ENCODE data around the gene RHOF. TPM values are rescaled to one million over a fixed set of nuclear protein-coding genes. Genes with fewer than 3 reads are reported as not detected.
"Not testable (repeated sequence)": the region's sequence is repeated elsewhere in the genome, so short reads cannot be mapped to it uniquely, and the experiment has no call there.

The RHOF gene
- total RNA-seq, 4 donors from 2014 or later: 3.2 to 20.4 (median 6.2) TPM

DNA sequence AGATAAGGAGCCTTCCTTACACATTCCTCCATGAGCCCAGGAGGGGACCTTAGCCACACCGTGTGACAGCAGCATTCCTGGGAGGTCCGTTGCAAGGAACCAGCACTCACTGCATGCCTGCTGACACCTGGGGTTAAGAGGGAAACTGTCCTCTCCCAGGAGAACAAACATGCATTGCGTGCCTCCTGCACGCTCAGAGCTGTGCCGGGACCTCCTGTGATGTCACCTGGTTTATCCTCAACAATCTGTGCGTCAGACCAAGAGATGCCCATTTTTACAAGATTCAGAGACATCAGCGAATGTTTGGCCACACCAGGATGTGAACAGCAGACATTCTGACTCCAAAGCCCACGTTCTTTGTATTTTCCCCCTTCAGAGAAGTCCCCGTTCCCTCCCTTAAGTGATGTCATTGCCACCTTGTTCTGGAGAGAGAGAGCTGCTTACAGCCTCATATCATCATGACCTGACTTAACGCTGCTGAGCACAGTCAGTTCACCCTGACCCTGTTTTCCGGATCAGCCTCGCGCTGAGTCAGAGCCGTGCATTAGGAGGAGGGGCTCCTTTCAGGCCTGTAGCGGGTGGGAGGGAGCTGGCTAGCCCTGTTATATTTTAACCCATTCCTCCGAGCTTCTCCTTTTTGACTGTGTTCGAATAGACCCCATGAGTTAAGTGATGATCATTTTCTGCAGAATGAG is 44.8 kb downstream of the RHOF start:
- H3K27me3 ChIP-seq: no peaks in the 10 kb centered on the region
- no peak overlapping the region for H3K4me3 ChIP-seq
- H3K9me3 ChIP-seq: no peaks in the 10 kb centered on the region
- intact Hi-C loops (cut with DNase I): no loop called here
- 42 to 54% methylated on average over 5 to 15 of the region's 17 CpGs for WGBS, 2 donors
- no peak for TF ChIP-seq POLR2A (IDR thresholded peaks at IDR 0.05)
- no peak for TF ChIP-seq CTCF (IDR thresholded peaks at IDR 0.05)
- H3K36me3 ChIP-seq: peaks cover 0 to 25% (median 0%) of the 10 kb centered on the region in 3 donors
- no peak for DNase-seq
- H3K4me1 ChIP-seq: no peaks in the 10 kb centered on the region
- H3K27ac ChIP-seq: peak overlapping the region in 1 of 4 donors; percentile 22

GRCh38 chr12:121748218-121748570 is 45.3 kb downstream of the RHOF start:
- H3K27me3 ChIP-seq: no peaks in the 10 kb centered on the region
- 66 to 72% methylated on average over 5 to 8 of the region's 13 CpGs for WGBS, 2 donors
- intact Hi-C loops (cut with DNase I): no loop called here
- no peaks in the 10 kb centered on the region for H3K9me3 ChIP-seq
- no peak for DNase-seq
- no peak overlapping the region for H3K4me3 ChIP-seq
- H3K27ac ChIP-seq: peak overlapping the region in 1 of 4 donors; percentile 22
- TF ChIP-seq POLR2A (IDR thresholded peaks at IDR 0.05): no peak
- no peak for TF ChIP-seq CTCF (IDR thresholded peaks at IDR 0.05)
- H3K36me3 ChIP-seq: peaks cover 0 to 23% (median 0%) of the 10 kb centered on the region in 3 donors
- no peaks in the 10 kb centered on the region for H3K4me1 ChIP-seq

DNA sequence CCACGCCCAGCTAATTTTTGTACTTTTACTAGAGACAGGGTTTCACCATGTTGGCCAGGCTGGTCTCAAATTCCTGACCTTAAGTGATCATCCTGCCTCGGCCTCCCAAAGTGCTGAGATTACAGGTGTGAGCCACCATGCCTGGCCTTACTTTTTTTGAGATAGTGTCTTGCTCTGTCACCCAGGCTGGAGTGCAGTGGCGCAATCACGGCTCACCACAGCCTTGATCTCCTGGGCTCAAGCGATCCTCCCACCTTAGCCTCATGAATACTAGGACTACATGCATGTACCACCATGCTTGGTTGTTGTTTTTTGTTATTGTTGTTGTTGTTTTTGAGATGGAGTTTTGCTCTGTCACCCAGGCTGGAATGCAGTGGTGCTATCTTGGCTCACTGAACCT is 47.9 kb downstream of the RHOF start:
- DNase-seq; H3K4me1 ChIP-seq; H3K4me3 ChIP-seq; intact Hi-C loops (cut with DNase I); H3K27me3 ChIP-seq; H3K27ac ChIP-seq; H3K9me3 ChIP-seq; H3K36me3 ChIP-seq: not testable (repeated sequence)
- 92 to 95% methylated on average over 5 of the region's 5 CpGs for WGBS, 2 donors

DNA sequence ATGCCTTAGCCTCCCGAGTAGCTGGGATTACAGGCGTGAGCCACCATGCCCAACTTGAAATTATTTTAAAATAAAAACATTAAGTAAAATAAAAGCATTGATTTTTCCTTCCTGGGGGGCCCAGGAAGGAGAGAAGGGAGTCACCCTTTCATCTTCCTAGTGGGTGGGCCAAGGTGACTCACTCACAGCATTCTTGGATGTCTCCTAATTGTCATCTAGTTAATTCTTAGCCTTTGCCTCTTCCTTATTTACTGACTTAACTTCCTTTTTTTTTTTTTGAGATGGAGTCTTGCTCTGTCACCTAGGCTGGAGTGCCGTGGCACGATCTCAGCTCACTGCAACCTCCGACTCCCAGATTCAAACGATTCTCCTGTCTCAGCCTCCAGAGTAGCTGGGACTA is 51.7 kb downstream of the RHOF start:
- Histone ChIP-seq H3K4me1 (no peaks in the 10 kb centered on the region), H3K4me3 (no peak overlapping the region), H3K27ac (no peak overlapping the region), H3K9me3 (no peaks in the 10 kb centered on the region), H3K36me3 (no peaks in the 10 kb centered on the region), H3K27me3 (no peaks in the 10 kb centered on the region)
- intact Hi-C loops (cut with DNase I): no loop called here
- TF ChIP-seq POLR2A (IDR thresholded peaks at IDR 0.05) (no peak), CTCF (IDR thresholded peaks at IDR 0.05) (no peak)
- WGBS, 2 donors: 89 to 92% methylated on average over 6 of the region's 6 CpGs
- DNase-seq: no peak

- intact Hi-C loops (cut with DNase I): no loop called here
- TF ChIP-seq CTCF (IDR thresholded peaks at IDR 0.05): no peak
- TF ChIP-seq POLR2A (IDR thresholded peaks at IDR 0.05): no peak
Observed at GRCh38 chr12:121740847-121741246, 52.6 kb downstream of the RHOF start.

More at GRCh38 chr12:121740847-121741246, 52.6 kb downstream of the RHOF start:
- H3K9me3 ChIP-seq: no peaks in the 10 kb centered on the region
- no peaks in the 10 kb centered on the region for H3K27me3 ChIP-seq
- no peak overlapping the region for H3K27ac ChIP-seq
- WGBS, 2 donors: 93 to 94% methylated on average over 4 of the region's 4 CpGs
- H3K36me3 ChIP-seq: no peaks in the 10 kb centered on the region
- no peak overlapping the region for H3K4me3 ChIP-seq
- no peaks in the 10 kb centered on the region for H3K4me1 ChIP-seq
- DNase-seq: no peak

Data from esophagus squamous epithelium (tissue), 5 donors.